ENCODE measurements around the gene AK5.

DNA sequence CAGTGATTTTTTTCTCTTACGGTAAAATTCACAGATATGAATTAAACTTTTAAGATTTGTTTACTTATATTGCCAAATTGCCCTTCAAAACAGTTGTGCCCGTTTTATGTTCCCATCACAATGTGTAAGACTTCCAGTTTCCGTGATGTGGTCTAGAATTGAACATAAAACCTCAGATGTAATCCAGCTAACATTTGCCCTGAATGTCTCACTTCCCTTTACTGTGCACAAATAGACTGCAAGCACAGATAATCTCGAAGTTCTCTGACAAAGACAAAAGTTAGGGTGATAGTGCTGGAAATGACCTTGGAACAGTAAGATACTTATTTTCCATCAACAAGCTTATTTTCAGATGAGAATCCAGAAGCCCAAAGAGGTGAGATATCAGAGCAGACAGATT lies 223.2 kb downstream of the AK5 start:
- no peak for TF ChIP-seq CTCF (conservative IDR thresholded peaks at IDR 0.05; ENCODE audit: low read length)
- TF ChIP-seq EZH2phosphoT487 (IDR thresholded peaks at IDR 0.05; ENCODE audit: borderline replicate concordance) = no peak

All from Loucy (cell line).